ENCODE results near the gene BRMS1.
A peak's percentile ranks its signal among the peaks of the same experiment; 100 is the strongest.

DNA sequence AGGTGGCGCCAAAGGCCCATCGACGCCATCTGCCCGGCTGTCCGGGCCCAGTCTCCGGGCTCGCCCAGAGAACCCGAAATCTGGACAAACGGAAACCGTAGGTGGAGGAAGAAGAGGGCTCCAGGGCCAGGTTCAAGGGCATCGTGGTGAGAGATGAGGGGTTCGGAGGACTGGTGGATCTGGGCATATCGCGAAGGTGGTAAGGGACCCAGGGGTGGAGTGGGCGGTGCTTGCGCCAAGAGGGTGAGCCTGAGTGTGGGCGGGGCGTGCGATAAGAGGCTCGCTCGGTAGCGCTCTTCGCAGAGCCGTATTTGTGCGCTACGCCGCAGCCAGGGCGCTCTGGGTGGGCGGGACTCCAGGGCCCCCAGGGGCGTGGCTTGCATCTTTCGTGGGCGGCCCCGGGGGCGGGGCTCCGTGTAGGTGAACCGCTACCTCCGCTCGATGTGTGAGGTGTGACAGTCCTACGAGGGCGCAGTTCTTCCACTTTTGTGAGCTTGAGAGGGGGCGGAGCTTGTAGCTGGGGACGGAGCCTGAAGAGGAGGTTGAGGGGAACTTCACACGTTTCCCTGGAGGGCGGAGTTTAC is 32.8 kb downstream of the BRMS1 start:
- TF ChIP-seq, protein P1, sequence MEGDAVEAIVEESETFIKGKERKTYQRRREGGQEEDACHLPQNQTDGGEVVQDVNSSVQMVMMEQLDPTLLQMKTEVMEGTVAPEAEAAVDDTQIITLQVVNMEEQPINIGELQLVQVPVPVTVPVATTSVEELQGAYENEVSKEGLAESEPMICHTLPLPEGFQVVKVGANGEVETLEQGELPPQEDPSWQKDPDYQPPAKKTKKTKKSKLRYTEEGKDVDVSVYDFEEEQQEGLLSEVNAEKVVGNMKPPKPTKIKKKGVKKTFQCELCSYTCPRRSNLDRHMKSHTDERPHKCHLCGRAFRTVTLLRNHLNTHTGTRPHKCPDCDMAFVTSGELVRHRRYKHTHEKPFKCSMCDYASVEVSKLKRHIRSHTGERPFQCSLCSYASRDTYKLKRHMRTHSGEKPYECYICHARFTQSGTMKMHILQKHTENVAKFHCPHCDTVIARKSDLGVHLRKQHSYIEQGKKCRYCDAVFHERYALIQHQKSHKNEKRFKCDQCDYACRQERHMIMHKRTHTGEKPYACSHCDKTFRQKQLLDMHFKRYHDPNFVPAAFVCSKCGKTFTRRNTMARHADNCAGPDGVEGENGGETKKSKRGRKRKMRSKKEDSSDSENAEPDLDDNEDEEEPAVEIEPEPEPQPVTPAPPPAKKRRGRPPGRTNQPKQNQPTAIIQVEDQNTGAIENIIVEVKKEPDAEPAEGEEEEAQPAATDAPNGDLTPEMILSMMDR (IDR thresholded peaks at IDR 0.05; ENCODE audit: low read length), result peak; percentile 97; the same call in 1 of the 2 replicates
- TF ChIP-seq EZH2 (IDR thresholded peaks at IDR 0.05; ENCODE audit: borderline replicate concordance, low read length), result no peak
